ENCODE results near the gene CYP11A1.

CYP11A1 gene

DNA sequence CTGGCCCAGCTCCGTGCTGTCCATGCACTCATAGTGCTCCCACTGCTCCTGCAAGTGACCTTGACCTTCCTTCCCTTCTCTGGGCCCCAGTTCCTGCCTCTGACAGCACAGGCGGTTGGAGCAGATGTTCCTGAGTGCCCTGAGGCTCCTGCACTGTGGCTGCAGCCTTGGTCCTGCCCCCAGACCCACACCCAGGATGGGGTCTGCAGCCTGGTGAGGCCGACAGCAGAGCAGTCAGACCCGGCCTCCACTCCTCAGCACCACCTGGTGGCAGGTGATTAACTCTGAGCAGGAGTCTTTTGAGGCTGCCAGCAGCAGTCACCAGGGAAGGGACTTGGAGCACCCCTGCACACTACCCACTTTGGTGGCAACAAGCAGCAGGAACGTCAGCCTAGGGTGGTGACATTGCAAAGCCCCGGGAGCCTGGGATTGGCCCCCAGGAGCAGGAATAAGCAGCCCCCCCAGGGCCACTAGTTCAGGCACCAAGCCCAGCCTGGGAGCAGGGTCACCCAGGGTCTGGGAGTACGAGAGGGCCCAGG, 64.6 kb downstream of the CYP11A1 start:
- Histone ChIP-seq H3K4me3 (ENCODE audit: low read length in 2 of 2) (no peak overlapping the region), H3K27me3 (ENCODE audit: control insufficient read depth in 2 of 2, insufficient read depth in 2 of 2, low read length in 2 of 2) (peaks cover 3 to 7% of the 10 kb centered on the region in 2 donors), H3K36me3 (ENCODE audit: control insufficient read depth in 2 of 2, insufficient read depth in 2 of 2, low read length in 2 of 2) (no peaks in the 10 kb centered on the region), H3K9me3 (ENCODE audit: control insufficient read depth in 2 of 2, low read length in 2 of 2) (no peaks in the 10 kb centered on the region), H3K9ac (ENCODE audit: low read depth in 1 of 2, low read length in 2 of 2) (no peak overlapping the region), H3K27ac (ENCODE audit: low read depth in 2 of 2, low read length in 2 of 2) (no peak overlapping the region), H3K4me1 (ENCODE audit: control insufficient read depth in 2 of 2, insufficient read depth in 2 of 2, low read length in 2 of 2) (no peaks in the 10 kb centered on the region)

DNA sequence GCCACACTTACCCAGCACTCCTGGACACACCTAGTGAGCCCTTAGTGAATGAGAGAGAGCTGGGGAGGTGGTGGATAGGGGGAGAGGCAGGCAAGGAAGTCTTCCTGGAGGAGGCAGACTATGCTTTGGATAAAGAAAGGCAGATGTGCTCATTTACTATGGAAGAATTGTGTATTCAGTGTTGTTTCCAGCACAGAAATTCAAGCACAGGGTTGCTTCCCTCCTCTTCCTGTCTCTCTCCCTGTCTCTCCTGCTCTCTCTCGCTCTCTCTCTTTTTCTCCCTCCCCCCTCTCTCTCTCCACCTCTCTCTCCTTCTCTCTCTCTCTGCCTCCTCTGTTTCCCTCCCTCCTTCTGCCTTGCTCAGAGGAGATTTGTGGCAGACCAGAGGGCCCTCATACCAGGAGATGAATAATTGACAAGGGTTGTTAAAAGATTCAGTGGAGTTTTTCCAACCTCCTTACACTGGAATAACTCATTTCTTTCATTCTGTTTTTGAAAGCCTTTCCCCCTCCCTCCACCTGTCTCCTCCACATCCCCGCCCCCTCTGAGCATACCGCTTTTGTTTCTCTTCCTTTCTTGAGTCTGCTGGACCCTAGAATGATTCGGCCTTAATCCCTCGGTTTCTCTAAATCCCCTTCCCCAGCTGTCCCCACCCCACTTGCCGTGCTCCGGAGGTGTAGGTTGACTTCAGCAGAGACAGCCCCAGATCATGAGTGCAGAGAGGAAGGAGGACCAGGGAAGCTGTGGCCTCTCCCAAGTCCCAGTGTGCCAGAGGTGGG, 65.7 kb downstream of the CYP11A1 start:
- Histone ChIP-seq H3K9ac (ENCODE audit: low read depth in 1 of 2, low read length in 2 of 2) (no peak overlapping the region), H3K4me1 (ENCODE audit: control insufficient read depth in 2 of 2, insufficient read depth in 2 of 2, low read length in 2 of 2) (no peaks in the 10 kb centered on the region), H3K27ac (ENCODE audit: low read depth in 2 of 2, low read length in 2 of 2) (no peak overlapping the region), H3K27me3 (ENCODE audit: control insufficient read depth in 2 of 2, insufficient read depth in 2 of 2, low read length in 2 of 2) (peaks cover 3 to 5% of the 10 kb centered on the region in 2 donors), H3K9me3 (ENCODE audit: control insufficient read depth in 2 of 2, low read length in 2 of 2) (no peaks in the 10 kb centered on the region), H3K36me3 (ENCODE audit: control insufficient read depth in 2 of 2, insufficient read depth in 2 of 2, low read length in 2 of 2) (no peaks in the 10 kb centered on the region), H3K4me3 (ENCODE audit: low read length in 2 of 2) (no peak overlapping the region)

DNA sequence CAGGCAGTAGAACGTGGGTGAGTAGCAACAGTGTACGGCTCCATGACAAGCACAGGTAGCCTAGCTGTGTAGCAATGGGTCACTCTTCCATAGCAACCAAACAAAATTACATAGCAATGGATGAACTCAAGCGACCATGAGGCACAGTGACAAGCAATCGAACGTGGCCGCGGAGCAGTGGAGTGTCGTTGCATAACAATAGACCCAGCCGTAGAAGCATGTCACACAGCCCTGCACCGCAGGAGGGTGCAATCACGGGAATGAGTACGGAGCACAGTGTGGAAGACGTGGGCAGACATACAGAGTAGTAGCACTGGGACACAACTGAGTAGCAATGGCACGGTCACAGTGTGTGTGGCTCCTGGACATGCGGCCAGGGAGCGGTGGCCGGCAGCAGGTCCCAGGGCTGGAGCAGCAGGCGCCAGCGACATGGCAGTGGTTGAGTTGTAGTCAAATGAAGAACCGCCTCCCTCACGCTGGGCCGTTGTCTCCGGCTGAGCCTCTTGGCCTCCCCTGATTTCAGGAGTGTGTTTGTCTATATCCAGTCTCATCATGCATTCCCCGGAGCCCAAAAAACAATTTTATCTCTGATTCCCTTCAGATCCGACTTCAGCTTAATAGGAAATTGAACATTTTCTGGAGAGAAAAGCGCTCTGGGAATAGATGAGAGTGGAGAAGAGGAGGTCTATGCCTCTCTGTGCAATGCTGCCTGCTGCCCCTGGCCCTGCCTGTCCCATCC, 67.2 kb downstream of the CYP11A1 start:
- Histone ChIP-seq H3K36me3 (ENCODE audit: control insufficient read depth in 2 of 2, insufficient read depth in 2 of 2, low read length in 2 of 2) (no peaks in the 10 kb centered on the region), H3K9me3 (ENCODE audit: control insufficient read depth in 2 of 2, low read length in 2 of 2) (no peaks in the 10 kb centered on the region), H3K27ac (ENCODE audit: low read depth in 2 of 2, low read length in 2 of 2) (no peak overlapping the region), H3K4me1 (ENCODE audit: control insufficient read depth in 2 of 2, insufficient read depth in 2 of 2, low read length in 2 of 2) (no peaks in the 10 kb centered on the region), H3K27me3 (ENCODE audit: control insufficient read depth in 2 of 2, insufficient read depth in 2 of 2, low read length in 2 of 2) (peaks cover 0 to 7% of the 10 kb centered on the region in 2 donors), H3K9ac (ENCODE audit: low read depth in 1 of 2, low read length in 2 of 2) (no peak overlapping the region), H3K4me3 (ENCODE audit: low read length in 2 of 2) (no peak overlapping the region)

DNA sequence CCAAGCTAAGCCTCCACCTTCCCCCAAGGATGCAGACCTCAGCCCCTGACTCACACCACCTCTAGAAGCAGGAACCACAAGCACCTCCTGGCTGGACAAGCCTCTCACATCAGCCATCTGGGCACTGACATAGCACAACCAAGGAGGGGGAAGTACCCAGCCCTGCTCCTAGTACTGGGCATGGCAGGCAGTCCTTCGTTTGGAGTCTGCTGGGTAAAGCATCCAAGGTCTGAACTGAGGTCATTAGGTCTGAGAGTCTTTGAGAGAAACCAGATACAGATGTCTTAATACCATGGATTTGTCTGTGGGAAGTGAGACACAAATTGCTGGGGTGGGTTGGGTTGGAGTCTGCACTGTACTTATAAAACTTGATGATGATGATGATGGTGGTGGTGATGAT, 69.6 kb downstream of the CYP11A1 start:
- Histone ChIP-seq H3K27ac (ENCODE audit: low read depth in 2 of 2, low read length in 2 of 2) (no peak overlapping the region), H3K4me3 (ENCODE audit: low read length in 2 of 2) (no peak overlapping the region), H3K9me3 (ENCODE audit: control insufficient read depth in 2 of 2, low read length in 2 of 2) (no peaks in the 10 kb centered on the region), H3K4me1 (ENCODE audit: control insufficient read depth in 2 of 2, insufficient read depth in 2 of 2, low read length in 2 of 2) (no peaks in the 10 kb centered on the region), H3K9ac (ENCODE audit: low read depth in 1 of 2, low read length in 2 of 2) (no peak overlapping the region), H3K36me3 (ENCODE audit: control insufficient read depth in 2 of 2, insufficient read depth in 2 of 2, low read length in 2 of 2) (no peaks in the 10 kb centered on the region), H3K27me3 (ENCODE audit: control insufficient read depth in 2 of 2, insufficient read depth in 2 of 2, low read length in 2 of 2) (peaks cover 2 to 7% of the 10 kb centered on the region in 2 donors)

DNA sequence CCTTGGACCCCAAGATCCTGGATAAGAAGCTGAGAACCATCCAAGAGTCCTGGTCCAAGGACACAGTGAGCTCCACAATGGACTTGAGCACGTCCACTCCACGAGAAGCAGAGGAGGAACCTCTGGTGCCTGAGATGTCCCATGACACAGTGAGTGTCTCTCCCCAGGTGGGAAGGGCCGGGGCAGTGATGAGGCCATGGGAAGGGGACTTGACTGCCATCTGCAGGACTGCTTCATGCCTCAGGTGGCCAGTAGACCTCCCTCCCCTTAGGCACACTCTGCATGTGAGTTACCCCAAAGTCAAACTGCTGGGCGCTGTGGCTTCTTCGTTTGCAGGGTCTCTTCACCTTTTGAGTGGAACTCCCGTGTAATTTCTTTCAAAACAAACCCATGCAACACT, 71.6 kb downstream of the CYP11A1 start:
- Histone ChIP-seq H3K9ac (ENCODE audit: low read depth in 1 of 2, low read length in 2 of 2) (no peak overlapping the region), H3K4me3 (ENCODE audit: low read length in 2 of 2) (no peak overlapping the region), H3K27ac (ENCODE audit: low read depth in 2 of 2, low read length in 2 of 2) (no peak overlapping the region), H3K27me3 (ENCODE audit: control insufficient read depth in 2 of 2, insufficient read depth in 2 of 2, low read length in 2 of 2) (peaks cover 2 to 4% of the 10 kb centered on the region in 2 donors), H3K4me1 (ENCODE audit: control insufficient read depth in 2 of 2, insufficient read depth in 2 of 2, low read length in 2 of 2) (no peaks in the 10 kb centered on the region), H3K9me3 (ENCODE audit: control insufficient read depth in 2 of 2, low read length in 2 of 2) (no peaks in the 10 kb centered on the region), H3K36me3 (ENCODE audit: control insufficient read depth in 2 of 2, insufficient read depth in 2 of 2, low read length in 2 of 2) (no peaks in the 10 kb centered on the region)

DNA sequence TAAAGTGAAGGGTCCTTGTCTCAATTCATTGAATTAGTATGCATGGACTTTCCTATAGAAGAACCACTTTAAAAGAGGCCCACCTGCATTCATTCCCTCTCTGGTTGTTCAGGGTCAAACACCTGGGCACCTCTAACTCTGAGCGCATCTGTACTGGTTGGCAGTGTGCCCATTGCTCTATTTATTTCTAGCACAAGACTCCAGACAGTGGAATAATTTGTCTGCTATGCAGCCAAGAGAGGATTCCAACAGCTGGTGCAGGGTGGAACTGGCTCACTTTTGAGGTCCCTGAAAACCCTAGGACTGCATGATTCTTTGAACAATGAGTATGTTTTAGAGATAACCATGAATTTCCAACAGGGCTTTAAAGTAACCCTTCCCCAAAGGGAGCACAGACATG, 73.4 kb downstream of the CYP11A1 start:
- Histone ChIP-seq H3K4me3 (ENCODE audit: low read length in 2 of 2) (no peak overlapping the region), H3K27me3 (ENCODE audit: control insufficient read depth in 2 of 2, insufficient read depth in 2 of 2, low read length in 2 of 2) (peaks cover 2 to 4% of the 10 kb centered on the region in 2 donors), H3K9ac (ENCODE audit: low read depth in 1 of 2, low read length in 2 of 2) (no peak overlapping the region), H3K36me3 (ENCODE audit: control insufficient read depth in 2 of 2, insufficient read depth in 2 of 2, low read length in 2 of 2) (no peaks in the 10 kb centered on the region), H3K9me3 (ENCODE audit: control insufficient read depth in 2 of 2, low read length in 2 of 2) (no peaks in the 10 kb centered on the region), H3K27ac (ENCODE audit: low read depth in 2 of 2, low read length in 2 of 2) (no peak overlapping the region), H3K4me1 (ENCODE audit: control insufficient read depth in 2 of 2, insufficient read depth in 2 of 2, low read length in 2 of 2) (no peaks in the 10 kb centered on the region)

DNA sequence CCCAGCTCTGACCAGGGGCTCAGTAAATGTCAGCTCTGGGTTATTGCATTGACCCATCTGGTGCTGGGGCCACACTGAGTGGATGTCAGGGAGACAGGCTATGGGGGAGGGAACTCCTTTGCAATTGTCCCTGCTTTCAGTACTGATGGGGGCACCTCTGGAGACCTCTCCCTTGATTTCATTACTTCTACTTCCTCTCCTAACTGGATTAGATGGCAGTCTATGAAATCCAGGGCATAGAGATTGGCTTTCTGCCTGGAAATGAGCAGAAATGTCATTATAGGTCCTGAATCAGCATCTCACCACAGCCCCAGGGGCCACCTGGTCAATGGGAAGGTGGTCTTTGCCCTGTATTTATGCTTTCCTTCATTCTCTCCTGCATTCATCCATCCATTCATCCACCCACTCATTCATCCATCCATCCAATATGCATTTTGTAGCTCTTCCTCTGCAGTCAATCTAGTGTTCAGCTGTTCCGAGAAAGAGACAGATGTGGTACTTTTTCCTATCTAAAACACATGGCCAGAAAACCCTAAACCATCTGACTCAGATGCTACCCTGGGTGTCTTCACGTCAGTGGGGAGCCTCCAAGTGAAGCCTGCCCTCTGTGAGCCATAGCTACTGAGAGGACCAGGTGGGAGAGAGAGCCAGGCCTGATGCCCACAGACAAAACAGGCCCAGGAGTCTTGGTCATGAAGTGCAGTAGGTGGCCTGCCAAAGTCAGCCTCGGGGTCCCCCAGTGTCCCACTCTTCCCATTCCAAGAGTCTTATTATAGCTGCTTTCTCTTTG, 74.2 kb downstream of the CYP11A1 start:
- no peak overlapping the region for H3K27ac ChIP-seq (ENCODE audit: low read depth in 2 of 2, low read length in 2 of 2)
- no peak overlapping the region for H3K9ac ChIP-seq (ENCODE audit: low read depth in 1 of 2, low read length in 2 of 2)
- H3K4me3 ChIP-seq (ENCODE audit: low read length in 2 of 2), result no peak overlapping the region
- H3K9me3 ChIP-seq (ENCODE audit: control insufficient read depth in 2 of 2, low read length in 2 of 2), result no peaks in the 10 kb centered on the region
- peaks cover 2 to 4% of the 10 kb centered on the region in 2 donors for H3K27me3 ChIP-seq (ENCODE audit: control insufficient read depth in 2 of 2, insufficient read depth in 2 of 2, low read length in 2 of 2)
- no peaks in the 10 kb centered on the region for H3K36me3 ChIP-seq (ENCODE audit: control insufficient read depth in 2 of 2, insufficient read depth in 2 of 2, low read length in 2 of 2)
- no peaks in the 10 kb centered on the region for H3K4me1 ChIP-seq (ENCODE audit: control insufficient read depth in 2 of 2, insufficient read depth in 2 of 2, low read length in 2 of 2)

DNA sequence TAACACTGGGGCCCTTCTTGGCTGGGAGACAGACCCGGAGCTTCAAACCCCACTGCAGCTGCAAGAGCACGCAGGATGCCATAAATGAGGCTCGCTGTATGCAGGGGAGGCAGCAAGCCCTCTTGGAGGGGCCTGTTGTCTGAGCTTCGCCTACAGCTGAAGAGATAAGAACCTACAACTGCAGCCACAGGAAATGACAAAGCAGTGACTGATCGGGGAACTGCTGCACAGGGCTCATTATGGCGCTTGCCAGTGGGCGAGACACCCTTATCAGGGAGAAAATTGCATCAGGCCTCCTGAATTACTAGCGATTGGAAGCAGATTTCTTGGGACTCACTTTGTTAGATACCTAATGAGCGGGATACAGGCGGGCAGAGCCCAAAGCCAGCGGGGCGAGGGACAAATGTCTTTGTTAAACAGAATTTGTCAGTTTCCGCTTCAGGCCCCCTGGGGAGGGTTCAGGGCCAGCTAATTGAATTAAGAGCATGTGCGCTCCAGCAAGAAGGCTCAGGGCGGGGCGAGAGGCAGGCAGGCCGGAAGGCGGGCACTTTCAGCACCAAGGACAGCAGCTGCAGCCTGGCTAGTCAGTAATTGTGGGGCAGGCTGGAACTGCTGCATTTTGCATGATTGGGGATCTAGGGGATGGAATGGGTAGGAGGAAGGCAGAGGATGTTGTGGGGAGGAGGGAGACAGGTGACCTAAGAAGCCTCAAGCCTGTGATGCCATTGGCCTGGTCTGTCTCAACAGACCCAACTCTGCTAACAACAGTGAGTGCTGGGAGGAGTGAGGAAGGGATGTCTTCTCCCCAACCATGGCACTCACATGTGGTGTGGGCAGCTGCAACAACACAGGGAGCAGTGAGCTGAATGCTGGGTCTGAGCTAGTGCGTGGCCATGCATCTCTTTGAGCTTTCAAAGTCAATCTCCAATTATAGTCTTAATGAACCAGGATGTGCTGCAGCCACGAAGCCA, 76.1 kb downstream of the CYP11A1 start:
- no peaks in the 10 kb centered on the region for H3K4me1 ChIP-seq (ENCODE audit: control insufficient read depth in 2 of 2, insufficient read depth in 2 of 2, low read length in 2 of 2)
- H3K27me3 ChIP-seq (ENCODE audit: control insufficient read depth in 2 of 2, insufficient read depth in 2 of 2, low read length in 2 of 2), result peaks cover 2 to 4% of the 10 kb centered on the region in 2 donors
- no peak overlapping the region for H3K9ac ChIP-seq (ENCODE audit: low read depth in 1 of 2, low read length in 2 of 2)
- no peaks in the 10 kb centered on the region for H3K9me3 ChIP-seq (ENCODE audit: control insufficient read depth in 2 of 2, low read length in 2 of 2)
- no peaks in the 10 kb centered on the region for H3K36me3 ChIP-seq (ENCODE audit: control insufficient read depth in 2 of 2, insufficient read depth in 2 of 2, low read length in 2 of 2)
- H3K27ac ChIP-seq (ENCODE audit: low read depth in 2 of 2, low read length in 2 of 2), result no peak overlapping the region
- H3K4me3 ChIP-seq (ENCODE audit: low read length in 2 of 2), result no peak overlapping the region

DNA sequence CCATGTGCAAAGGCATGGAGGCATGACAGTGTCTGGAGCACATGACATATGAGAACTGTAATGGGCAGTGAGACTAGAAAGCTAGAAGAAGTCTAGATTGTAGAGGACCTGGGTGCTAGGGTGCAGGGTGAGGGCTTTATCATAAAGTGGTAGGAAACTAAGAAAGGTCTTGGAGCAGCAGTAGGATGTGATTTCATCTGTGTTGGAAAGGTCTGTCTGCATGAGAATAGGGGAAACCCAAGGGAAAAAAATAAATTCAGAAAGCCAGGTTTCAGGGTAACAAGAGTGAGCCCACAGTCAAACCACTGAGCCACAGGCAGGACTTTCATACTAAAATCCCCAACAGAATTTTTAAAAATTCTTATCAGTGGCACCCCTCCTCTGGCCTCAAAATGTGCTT, 76.8 kb downstream of the CYP11A1 start:
- no peak overlapping the region for H3K9ac ChIP-seq (ENCODE audit: low read depth in 1 of 2, low read length in 2 of 2)
- H3K4me3 ChIP-seq (ENCODE audit: low read length in 2 of 2), result no peak overlapping the region
- no peak overlapping the region for H3K27ac ChIP-seq (ENCODE audit: low read depth in 2 of 2, low read length in 2 of 2)
- no peaks in the 10 kb centered on the region for H3K4me1 ChIP-seq (ENCODE audit: control insufficient read depth in 2 of 2, insufficient read depth in 2 of 2, low read length in 2 of 2)
- peaks cover 2 to 3% of the 10 kb centered on the region in 2 donors for H3K27me3 ChIP-seq (ENCODE audit: control insufficient read depth in 2 of 2, insufficient read depth in 2 of 2, low read length in 2 of 2)
- H3K36me3 ChIP-seq (ENCODE audit: control insufficient read depth in 2 of 2, insufficient read depth in 2 of 2, low read length in 2 of 2), result no peaks in the 10 kb centered on the region
- H3K9me3 ChIP-seq (ENCODE audit: control insufficient read depth in 2 of 2, low read length in 2 of 2), result no peaks in the 10 kb centered on the region
